ENCODE data around the gene TBPL1. TPM values are rescaled to one million over a fixed set of nuclear protein-coding genes. Genes with fewer than 3 reads are reported as not detected.

The TBPL1 gene
- total and polyA plus RNA-seq, 9 of the 15 experiments (the other 6 are each of a cell fraction or from before 2014, with no cell fraction given): 78.1 to 152 (median 107) TPM

DNA sequence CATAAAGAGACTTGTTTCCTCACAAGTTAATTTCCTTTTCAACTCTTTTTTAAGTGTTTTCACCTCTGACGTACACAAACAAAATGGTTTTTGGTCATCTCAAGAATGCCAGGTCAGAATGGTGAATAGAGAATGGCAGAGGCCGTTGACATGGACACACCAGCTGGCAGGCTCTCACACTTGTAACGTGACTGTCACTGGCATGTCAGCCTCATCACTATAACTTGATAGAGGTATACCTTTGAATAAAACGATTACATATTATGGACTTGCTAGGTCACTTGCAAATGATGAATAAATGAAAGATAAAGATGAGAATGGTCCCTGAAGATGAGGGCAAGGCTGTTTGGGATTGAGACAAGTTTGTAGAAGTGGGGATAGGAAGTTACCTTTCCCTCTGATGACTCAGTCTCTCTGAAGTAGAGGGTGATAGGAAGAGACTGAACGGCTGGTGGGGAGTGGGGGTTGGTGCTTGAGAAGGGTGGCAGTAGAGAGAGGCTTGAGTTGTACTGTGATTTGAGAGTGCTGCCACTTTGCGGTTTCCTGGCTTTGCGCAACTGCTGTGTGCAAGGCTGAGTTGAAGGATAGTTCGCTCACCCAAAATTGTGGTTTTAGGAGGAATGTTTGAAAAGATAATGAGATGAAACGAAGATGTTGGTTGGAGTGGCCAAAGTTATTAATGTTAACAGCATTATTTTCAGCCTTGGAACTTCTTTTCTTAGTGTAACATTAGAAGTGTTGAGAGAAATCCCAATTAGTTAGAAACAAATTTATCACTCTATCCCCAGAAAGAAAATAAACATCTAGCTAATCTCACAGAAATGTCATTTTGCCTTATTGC, 30.3 kb downstream of the TBPL1 start (continued):
- TF ChIP-seq, protein P1, sequence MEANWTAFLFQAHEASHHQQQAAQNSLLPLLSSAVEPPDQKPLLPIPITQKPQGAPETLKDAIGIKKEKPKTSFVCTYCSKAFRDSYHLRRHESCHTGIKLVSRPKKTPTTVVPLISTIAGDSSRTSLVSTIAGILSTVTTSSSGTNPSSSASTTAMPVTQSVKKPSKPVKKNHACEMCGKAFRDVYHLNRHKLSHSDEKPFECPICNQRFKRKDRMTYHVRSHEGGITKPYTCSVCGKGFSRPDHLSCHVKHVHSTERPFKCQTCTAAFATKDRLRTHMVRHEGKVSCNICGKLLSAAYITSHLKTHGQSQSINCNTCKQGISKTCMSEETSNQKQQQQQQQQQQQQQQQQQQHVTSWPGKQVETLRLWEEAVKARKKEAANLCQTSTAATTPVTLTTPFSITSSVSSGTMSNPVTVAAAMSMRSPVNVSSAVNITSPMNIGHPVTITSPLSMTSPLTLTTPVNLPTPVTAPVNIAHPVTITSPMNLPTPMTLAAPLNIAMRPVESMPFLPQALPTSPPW (CRISPR knock-in tag; IDR thresholded peaks at IDR 0.05): peak; percentile 35; the same call in 1 of the 2 replicates
- TF ChIP-seq CTBP1 (IDR thresholded peaks at IDR 0.05; ENCODE audit: borderline replicate concordance) (peak; percentile 40; the same call in 1 of the 2 replicates), ZNF780A (CRISPR knock-in tag; IDR thresholded peaks at IDR 0.05) (no peak), FOXJ3 (CRISPR knock-in tag; IDR thresholded peaks at IDR 0.05) (no peak), ZNF584 (CRISPR knock-in tag; IDR thresholded peaks at IDR 0.05; ENCODE audit: low read depth) (no peak), HMG20B (CRISPR knock-in tag; IDR thresholded peaks at IDR 0.05) (no peak), NELFE (IDR thresholded peaks at IDR 0.05; ENCODE audit: insufficient read depth, insufficient read length) (no peak), TAF9B (IDR thresholded peaks at IDR 0.05; ENCODE audit: partially characterized antibody) (no peak), ZNF644 (tag; IDR thresholded peaks at IDR 0.05; ENCODE audit: low read depth) (0 out of 2 replicates have a peak, but pooled peaks have one; percentile 39), MAZ (CRISPR knock-in tag; conservative IDR thresholded peaks at IDR 0.05 in 1 of 2, IDR thresholded peaks at IDR 0.05 in 1 of 2) (peak in 1 of 2 experiments; percentile 31; a peak in 1 of 4 replicates), WHSC1 (IDR thresholded peaks at IDR 0.05; ENCODE audit: low read length) (no peak), NR2C1 (IDR thresholded peaks at IDR 0.05) (no peak), NR2C1 (tag; IDR thresholded peaks at IDR 0.05) (no peak), SNRNP70 (optimal IDR thresholded peaks at IDR 0.05; ENCODE audit: low read depth, low read length) (no peak), FOSL1 (tag; conservative IDR thresholded peaks at IDR 0.05) (peak; percentile 53)
- TF ChIP-seq, protein P2, sequence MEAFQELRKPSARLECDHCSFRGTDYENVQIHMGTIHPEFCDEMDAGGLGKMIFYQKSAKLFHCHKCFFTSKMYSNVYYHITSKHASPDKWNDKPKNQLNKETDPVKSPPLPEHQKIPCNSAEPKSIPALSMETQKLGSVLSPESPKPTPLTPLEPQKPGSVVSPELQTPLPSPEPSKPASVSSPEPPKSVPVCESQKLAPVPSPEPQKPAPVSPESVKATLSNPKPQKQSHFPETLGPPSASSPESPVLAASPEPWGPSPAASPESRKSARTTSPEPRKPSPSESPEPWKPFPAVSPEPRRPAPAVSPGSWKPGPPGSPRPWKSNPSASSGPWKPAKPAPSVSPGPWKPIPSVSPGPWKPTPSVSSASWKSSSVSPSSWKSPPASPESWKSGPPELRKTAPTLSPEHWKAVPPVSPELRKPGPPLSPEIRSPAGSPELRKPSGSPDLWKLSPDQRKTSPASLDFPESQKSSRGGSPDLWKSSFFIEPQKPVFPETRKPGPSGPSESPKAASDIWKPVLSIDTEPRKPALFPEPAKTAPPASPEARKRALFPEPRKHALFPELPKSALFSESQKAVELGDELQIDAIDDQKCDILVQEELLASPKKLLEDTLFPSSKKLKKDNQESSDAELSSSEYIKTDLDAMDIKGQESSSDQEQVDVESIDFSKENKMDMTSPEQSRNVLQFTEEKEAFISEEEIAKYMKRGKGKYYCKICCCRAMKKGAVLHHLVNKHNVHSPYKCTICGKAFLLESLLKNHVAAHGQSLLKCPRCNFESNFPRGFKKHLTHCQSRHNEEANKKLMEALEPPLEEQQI (IDR thresholded peaks at IDR 0.05): no peak
- TF ChIP-seq, protein P3, sequence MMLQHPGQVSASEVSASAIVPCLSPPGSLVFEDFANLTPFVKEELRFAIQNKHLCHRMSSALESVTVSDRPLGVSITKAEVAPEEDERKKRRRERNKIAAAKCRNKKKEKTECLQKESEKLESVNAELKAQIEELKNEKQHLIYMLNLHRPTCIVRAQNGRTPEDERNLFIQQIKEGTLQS (IDR thresholded peaks at IDR 0.05): peak; percentile 54; the same call in 1 of the 2 replicates
- TF ChIP-seq, protein P3 (CRISPR knock-in tag; conservative IDR thresholded peaks at IDR 0.05): no peak
- TF ChIP-seq, protein P4, sequence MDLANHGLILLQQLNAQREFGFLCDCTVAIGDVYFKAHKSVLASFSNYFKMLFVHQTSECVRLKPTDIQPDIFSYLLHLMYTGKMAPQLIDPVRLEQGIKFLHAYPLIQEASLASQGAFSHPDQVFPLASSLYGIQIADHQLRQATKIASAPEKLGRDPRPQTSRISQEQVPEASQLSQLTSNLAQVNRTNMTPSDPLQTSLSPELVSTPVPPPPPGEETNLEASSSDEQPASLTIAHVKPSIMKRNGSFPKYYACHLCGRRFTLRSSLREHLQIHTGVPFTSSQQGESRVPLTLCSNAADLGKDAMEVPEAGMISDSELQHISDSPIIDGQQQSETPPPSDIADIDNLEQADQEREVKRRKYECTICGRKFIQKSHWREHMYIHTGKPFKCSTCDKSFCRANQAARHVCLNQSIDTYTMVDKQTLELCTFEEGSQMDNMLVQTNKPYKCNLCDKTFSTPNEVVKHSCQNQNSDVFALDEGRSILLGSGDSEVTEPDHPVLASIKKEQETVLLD (IDR thresholded peaks at IDR 0.05): 0 out of 2 replicates have a peak, but pooled peaks have one; percentile 40
- TF ChIP-seq, protein P5, sequence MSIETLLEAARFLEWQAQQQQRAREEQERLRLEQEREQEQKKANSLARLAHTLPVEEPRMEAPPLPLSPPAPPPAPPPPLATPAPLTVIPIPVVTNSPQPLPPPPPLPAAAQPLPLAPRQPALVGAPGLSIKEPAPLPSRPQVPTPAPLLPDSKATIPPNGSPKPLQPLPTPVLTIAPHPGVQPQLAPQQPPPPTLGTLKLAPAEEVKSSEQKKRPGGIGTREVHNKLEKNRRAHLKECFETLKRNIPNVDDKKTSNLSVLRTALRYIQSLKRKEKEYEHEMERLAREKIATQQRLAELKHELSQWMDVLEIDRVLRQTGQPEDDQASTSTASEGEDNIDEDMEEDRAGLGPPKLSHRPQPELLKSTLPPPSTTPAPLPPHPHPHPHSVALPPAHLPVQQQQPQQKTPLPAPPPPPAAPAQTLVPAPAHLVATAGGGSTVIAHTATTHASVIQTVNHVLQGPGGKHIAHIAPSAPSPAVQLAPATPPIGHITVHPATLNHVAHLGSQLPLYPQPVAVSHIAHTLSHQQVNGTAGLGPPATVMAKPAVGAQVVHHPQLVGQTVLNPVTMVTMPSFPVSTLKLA (conservative IDR thresholded peaks at IDR 0.05): 0 out of 4 replicates have a peak, but pooled peaks of 1 of the 2 experiments have one; percentile 27

Data from K562 (cell line).